K562 (cell line): ENCODE data around the gene CCNT1. TPM values are rescaled to one million over a fixed set of nuclear protein-coding genes. Genes with fewer than 3 reads are reported as not detected.

ENCODE experiments used
- ADNP ChIP-seq: fragments of 200-800 bp; sonication (Bioruptor generic); IDR thresholded peaks from 2 replicates; pipeline ENCODE4 v1.6.1; 2016; ENCODE audit warnings: missing genetic modification characterization, missing compliant biosample characterization
- ASH1L ChIP-seq: fragments of 450-650 bp; IDR thresholded peaks from 2 replicates; pipeline ENCODE4 v1.6.1; 2018; ENCODE audit warnings: borderline replicate concordance, mild to moderate bottlenecking, low read depth; ENCODE audit not compliant: partially characterized antibody
- COPS2 ChIP-seq: fragments of 450-650 bp; conservative IDR thresholded peaks from 2 replicates; pipeline ENCODE4 v1.6.1; 2016; ENCODE audit warnings: mild to moderate bottlenecking, moderate library complexity
- DMBX1 ChIP-seq: fragments of 250-450 bp; sonication (Bioruptor Pico); IDR thresholded peaks from 2 replicates; pipeline ENCODE4 v1.8.0; 2022; ENCODE audit warnings: inconsistent platforms, mild to moderate bottlenecking, moderate library complexity, borderline replicate concordance
- FIP1L1 ChIP-seq: fragments of 200-400 bp; formaldehyde crosslinking; IDR thresholded peaks from 2 replicates; pipeline ENCODE4 v1.6.1; 2018; ENCODE audit warnings: mild to moderate bottlenecking, low read depth, low read length; ENCODE audit not compliant: poor library complexity, severe bottlenecking
- FOXP1 ChIP-seq: sonication (generic); formaldehyde crosslinking; IDR thresholded peaks from 2 replicates; pipeline ENCODE4 v1.8.0; 2022; ENCODE audit warnings: mild to moderate bottlenecking, missing genetic modification reagents
- GATA2 ChIP-seq: sonication (generic); formaldehyde crosslinking; IDR thresholded peaks from 2 replicates; pipeline ENCODE4 v1.4.0; 2020; ENCODE audit warnings: mild to moderate bottlenecking, missing genetic modification reagents
- GATAD2B ChIP-seq: fragments of 450-650 bp; IDR thresholded peaks from 2 replicates; pipeline ENCODE4 v1.6.1; 2017; ENCODE audit warnings: mild to moderate bottlenecking, borderline replicate concordance
- MBD2 ChIP-seq: sonication (generic); IDR thresholded peaks from 2 replicates; pipeline ENCODE4 v1.6.1; 2016; ENCODE audit warnings: low read depth, borderline replicate concordance
- NCOR1 ChIP-seq: fragments of 450-650 bp; IDR thresholded peaks from 2 replicates; pipeline ENCODE4 v1.6.1; 2016; ENCODE audit warnings: mild to moderate bottlenecking, moderate library complexity
- PML ChIP-seq: IDR thresholded peaks from 2 replicates; pipeline ENCODE4 v1.6.1; 2012; ENCODE audit warnings: low read length, inconsistent platforms
- POLR2AphosphoS5 ChIP-seq: IDR thresholded peaks from 2 replicates; pipeline ENCODE4 v1.6.1; 2011; ENCODE audit warnings: mild to moderate bottlenecking, low read depth, low read length, moderate library complexity; ENCODE audit not compliant: control insufficient read depth, insufficient read depth
- POLR2B ChIP-seq: fragments of 450-650 bp; IDR thresholded peaks from 2 replicates; pipeline ENCODE4 v1.6.1; 2018; ENCODE audit warnings: low read depth; ENCODE audit not compliant: partially characterized antibody
- PRPF4 ChIP-seq: fragments of 200-400 bp; formaldehyde crosslinking; IDR thresholded peaks from one replicate; pipeline ENCODE4 v1.6.1; 2017; ENCODE audit warnings: low read length, low read depth, mild to moderate bottlenecking; ENCODE audit not compliant: insufficient read depth, poor library complexity, severe bottlenecking
- RBM25 ChIP-seq: fragments of 200-400 bp; formaldehyde crosslinking; IDR thresholded peaks from 2 replicates; pipeline ENCODE4 v1.6.1; 2018; ENCODE audit warnings: low read length, low read depth, moderate library complexity; ENCODE audit not compliant: severe bottlenecking
- SAFB2 ChIP-seq: fragments of 200-400 bp; formaldehyde crosslinking; IDR thresholded peaks from 2 replicates; pipeline ENCODE4 v1.6.1; 2018; ENCODE audit warnings: borderline replicate concordance, low read length, low read depth, moderate library complexity; ENCODE audit not compliant: severe bottlenecking
- SMARCA4 ChIP-seq: fragments of 450-650 bp; IDR thresholded peaks from 2 replicates; pipeline ENCODE4 v1.6.1; 2016
- SOX6 ChIP-seq: fragments of 450-650 bp; IDR thresholded peaks from 2 replicates; pipeline ENCODE4 v1.6.1; 2014; ENCODE audit warnings: mild to moderate bottlenecking
- ZC3H8 ChIP-seq: fragments of 450-650 bp; IDR thresholded peaks from 2 replicates; pipeline ENCODE4 v1.6.1; 2017
- ZKSCAN8 ChIP-seq: fragments of 200-800 bp; sonication (Bioruptor generic); IDR thresholded peaks from 2 replicates; pipeline ENCODE4 v1.6.1; 2016; ENCODE audit warnings: missing genetic modification characterization, missing compliant biosample characterization
- ZNF232 ChIP-seq: sonication (generic); formaldehyde crosslinking; IDR thresholded peaks from 2 replicates; pipeline ENCODE4 v1.8.0; 2022; ENCODE audit warnings: mild to moderate bottlenecking, missing genetic modification reagents
- ZNF3 ChIP-seq: fragments of 250-450 bp; sonication (Bioruptor Pico); IDR thresholded peaks from 2 replicates; pipeline ENCODE4 v1.5.0; 2021; ENCODE audit warnings: mild to moderate bottlenecking, moderate library complexity
- polyA plus RNA-seq, 8 experiments: library from polyadenylated mRNA; depleted of rRNA in 4 of 8; stranded (reverse) in 5 of 8; unstranded in 3 of 8; fragments of >200 nt; fragmentation: Nextera tagmentation in 2 of 8; fragmentation: Illumina TruSeq in 1 of 8; extraction: Ambion mirVana in 2 of 8; extraction: Trizol in 1 of 8; gene quantifications; 2 replicates each; pipeline versions ENCODE4 v1.2.1 to v1.2.3, GENCODE V29; 2011 to 2014; ENCODE audit warnings: inconsistent platforms in 1 of 8, missing spikeins in 1 of 8
- total RNA-seq, 7 experiments: library from RNA; depleted of rRNA in 6 of 7; stranded (reverse); fragments of >200 nt in 6 of 7; fragmentation: Illumina TruSeq in 2 of 7; extraction: Trizol in 2 of 7; gene quantifications; 2 replicates each; pipeline versions ENCODE4 v1.2.1 to v1.2.3, GENCODE V29; 2011 to 2021; ENCODE audit warnings: low replicate concordance in 1 of 7
- TF ChIP-seq, protein P1 (sequence below): IDR thresholded peaks from 2 replicates; pipeline ENCODE4 v1.6.1; 2012; ENCODE audit warnings: low read depth, low read length, improper control_type of control experiment, borderline replicate concordance
- TF ChIP-seq, protein P2 (sequence below): sonication (generic); formaldehyde crosslinking; IDR thresholded peaks from 2 replicates; pipeline ENCODE4 v1.8.1; 2023; ENCODE audit warnings: mild to moderate bottlenecking, missing genetic modification reagents
- TF ChIP-seq, protein P3 (sequence below): fragments of 250-450 bp; sonication (Bioruptor Pico); IDR thresholded peaks from 2 replicates; pipeline ENCODE4 v1.8.0; 2021; ENCODE audit warnings: moderate library complexity, mild to moderate bottlenecking, inconsistent platforms

The CCNT1 gene
- total and polyA plus RNA-seq, 9 of the 15 experiments (the other 6 are each of a cell fraction or from before 2014, with no cell fraction given) = 9.7 to 52.4 (median 33.4) TPM

DNA sequence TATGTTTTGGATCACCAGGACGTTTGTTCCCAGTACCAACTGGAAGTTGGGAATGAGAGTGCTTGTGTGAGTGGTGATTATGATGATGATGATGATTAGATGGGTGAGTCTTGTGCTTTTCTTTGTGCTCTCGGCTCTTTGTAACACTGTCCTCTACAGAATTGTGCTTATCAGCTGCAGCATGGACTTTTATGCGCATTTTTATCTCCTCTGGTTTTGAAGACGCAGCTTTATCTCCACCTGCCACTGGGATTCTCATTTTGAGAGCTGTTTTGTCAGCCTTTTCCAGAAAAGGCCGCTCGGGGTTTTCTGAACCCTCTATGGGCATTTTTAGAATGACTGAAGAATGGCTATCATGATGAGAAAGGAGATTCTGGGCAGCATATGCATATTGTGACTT, 22.9 kb downstream of the CCNT1 start (continued):
- TF ChIP-seq ASH1L = no peak
- TF ChIP-seq POLR2B = no peak
- TF ChIP-seq, protein P1, sequence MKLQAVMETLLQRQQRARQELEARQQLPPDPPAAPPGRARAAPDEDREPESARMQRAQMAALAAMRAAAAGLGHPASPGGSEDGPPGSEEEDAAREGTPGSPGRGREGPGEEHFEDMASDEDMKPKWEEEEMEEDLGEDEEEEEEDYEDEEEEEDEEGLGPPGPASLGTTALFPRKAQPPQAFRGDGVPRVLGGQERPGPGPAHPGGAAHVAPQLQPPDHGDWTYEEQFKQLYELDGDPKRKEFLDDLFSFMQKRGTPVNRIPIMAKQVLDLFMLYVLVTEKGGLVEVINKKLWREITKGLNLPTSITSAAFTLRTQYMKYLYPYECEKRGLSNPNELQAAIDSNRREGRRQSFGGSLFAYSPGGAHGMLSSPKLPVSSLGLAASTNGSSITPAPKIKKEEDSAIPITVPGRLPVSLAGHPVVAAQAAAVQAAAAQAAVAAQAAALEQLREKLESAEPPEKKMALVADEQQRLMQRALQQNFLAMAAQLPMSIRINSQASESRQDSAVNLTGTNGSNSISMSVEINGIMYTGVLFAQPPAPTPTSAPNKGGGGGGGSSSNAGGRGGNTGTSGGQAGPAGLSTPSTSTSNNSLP = peak; percentile 81; the same call in 1 of the 2 replicates
- TF ChIP-seq PML = peak; percentile 78
- peak; percentile 31 for TF ChIP-seq GATA2 (CRISPR knock-in tag)
- TF ChIP-seq SMARCA4 = peak; percentile 91
- TF ChIP-seq POLR2AphosphoS5 = peak; percentile 41; the same call in 1 of the 2 replicates
- peak; percentile 94 for TF ChIP-seq SOX6
- no peak for TF ChIP-seq PRPF4
- no peak for TF ChIP-seq ZKSCAN8 (CRISPR knock-in tag)
- no peak for TF ChIP-seq RBM25
- TF ChIP-seq FOXP1 (CRISPR knock-in tag) = no peak
- no peak for TF ChIP-seq SAFB2
- TF ChIP-seq ZC3H8 = no peak
- 0 out of 2 replicates have a peak, but pooled peaks have one; percentile 20 for TF ChIP-seq ADNP (tag)
- TF ChIP-seq MBD2 = 0 out of 2 replicates have a peak, but pooled peaks have one; percentile 36
- TF ChIP-seq NCOR1 = peak; percentile 80
- TF ChIP-seq GATAD2B = 0 out of 2 replicates have a peak, but pooled peaks have one; percentile 52
- TF ChIP-seq DMBX1 (CRISPR knock-in tag) = 0 out of 2 replicates have a peak, but pooled peaks have one; percentile 14
- TF ChIP-seq, protein P2, sequence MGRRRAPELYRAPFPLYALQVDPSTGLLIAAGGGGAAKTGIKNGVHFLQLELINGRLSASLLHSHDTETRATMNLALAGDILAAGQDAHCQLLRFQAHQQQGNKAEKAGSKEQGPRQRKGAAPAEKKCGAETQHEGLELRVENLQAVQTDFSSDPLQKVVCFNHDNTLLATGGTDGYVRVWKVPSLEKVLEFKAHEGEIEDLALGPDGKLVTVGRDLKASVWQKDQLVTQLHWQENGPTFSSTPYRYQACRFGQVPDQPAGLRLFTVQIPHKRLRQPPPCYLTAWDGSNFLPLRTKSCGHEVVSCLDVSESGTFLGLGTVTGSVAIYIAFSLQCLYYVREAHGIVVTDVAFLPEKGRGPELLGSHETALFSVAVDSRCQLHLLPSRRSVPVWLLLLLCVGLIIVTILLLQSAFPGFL (CRISPR knock-in tag) = no peak
- TF ChIP-seq ZNF232 (CRISPR knock-in tag) = no peak
- no peak for TF ChIP-seq ZNF3 (CRISPR knock-in tag)
- no peak for TF ChIP-seq COPS2
- TF ChIP-seq, protein P3, sequence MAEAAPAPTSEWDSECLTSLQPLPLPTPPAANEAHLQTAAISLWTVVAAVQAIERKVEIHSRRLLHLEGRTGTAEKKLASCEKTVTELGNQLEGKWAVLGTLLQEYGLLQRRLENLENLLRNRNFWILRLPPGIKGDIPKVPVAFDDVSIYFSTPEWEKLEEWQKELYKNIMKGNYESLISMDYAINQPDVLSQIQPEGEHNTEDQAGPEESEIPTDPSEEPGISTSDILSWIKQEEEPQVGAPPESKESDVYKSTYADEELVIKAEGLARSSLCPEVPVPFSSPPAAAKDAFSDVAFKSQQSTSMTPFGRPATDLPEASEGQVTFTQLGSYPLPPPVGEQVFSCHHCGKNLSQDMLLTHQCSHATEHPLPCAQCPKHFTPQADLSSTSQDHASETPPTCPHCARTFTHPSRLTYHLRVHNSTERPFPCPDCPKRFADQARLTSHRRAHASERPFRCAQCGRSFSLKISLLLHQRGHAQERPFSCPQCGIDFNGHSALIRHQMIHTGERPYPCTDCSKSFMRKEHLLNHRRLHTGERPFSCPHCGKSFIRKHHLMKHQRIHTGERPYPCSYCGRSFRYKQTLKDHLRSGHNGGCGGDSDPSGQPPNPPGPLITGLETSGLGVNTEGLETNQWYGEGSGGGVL (CRISPR knock-in tag) = no peak
- no peak for TF ChIP-seq FIP1L1
